Smooth muscle cell of bladder (primary cell): Measurements from ENCODE around the gene OCEL1. TPM values are rescaled to one million over a fixed set of nuclear protein-coding genes. Genes with fewer than 3 reads are reported as not detected.

Experiments
- total RNA-seq: library from RNA; depleted of rRNA; stranded (reverse); fragments of >200 nt; gene quantifications from 2 replicates; pipeline ENCODE4 v1.2.3, GENCODE V29; 2014

OCEL1 gene
- 1.4 and 2.4 TPM in 2 replicates for total RNA-seq

GRCh38 chr19:17226002-17226933 lies at the start of gene OCEL1:
Gene OCEL1, plus strand, starts transcription at chr19:17226226. Its CDS starts 22 bp downstream, at chr19:17226248.

GRCh38 chr19:17215127-17215971 lies 10.7 kb upstream of the OCEL1 start, which contains the start of gene USE1:
Gene USE1, plus strand, starts transcription at chr19:17215357. Its CDS starts 49 bp downstream, at chr19:17215406.

GRCh38 chr19:17245535-17245984 lies 19.5 kb downstream of the OCEL1 start, which contains the start of gene NR2F6:
Gene NR2F6, minus strand, starts transcription at chr19:17245919. Its CDS starts 699 bp downstream, at chr19:17245220.

GRCh38 chr19:17264641-17264979 lies 38.6 kb downstream of the OCEL1 start, which contains the start of gene USHBP1:
Gene USHBP1, minus strand, starts transcription at chr19:17264745. Its CDS starts 446 bp downstream, at chr19:17264299.

GRCh38 chr19:17266975-17267788 lies 41.2 kb downstream of the OCEL1 start, which contains the start of gene BABAM1:
Gene BABAM1, plus strand, starts transcription at chr19:17267443. Its CDS starts 1,364 bp downstream, at chr19:17268807.

Other genes starting within 250 kb of the OCEL1 start
- gene CPAMD8, start 199.4 kb upstream of the OCEL1 start, total RNA-seq: 0.28 and 0.43 TPM in 2 replicates
- 1.00 and 1.7 TPM in 2 replicates for gene HAUS8, start 150.8 kb upstream of the OCEL1 start, total RNA-seq
- 36.6 and 45.3 TPM in 2 replicates for gene MYO9B, start 150.4 kb upstream of the OCEL1 start, total RNA-seq
- 23.8 and 33.3 TPM in 2 replicates for gene USE1, start 10.9 kb upstream of the OCEL1 start, total RNA-seq
- 27.9 and 37.6 TPM in 2 replicates for gene NR2F6, start 19.7 kb downstream of the OCEL1 start, total RNA-seq
- not detected in 2 replicates for gene USHBP1, start 38.5 kb downstream of the OCEL1 start, total RNA-seq
- gene BABAM1, start 41.2 kb downstream of the OCEL1 start, total RNA-seq: 86.8 and 89.7 TPM in 2 replicates
- 0.14 and 0.18 TPM in 2 replicates for gene ANKLE1, start 55.7 kb downstream of the OCEL1 start, total RNA-seq
- 8.7 and 11.6 TPM in 2 replicates for gene ABHD8, start 77.2 kb downstream of the OCEL1 start, total RNA-seq
- 13.5 and 33.7 TPM in 2 replicates for gene MRPL34, start 79.6 kb downstream of the OCEL1 start, total RNA-seq
- 17.5 and 24.2 TPM in 2 replicates for gene DDA1, start 83.3 kb downstream of the OCEL1 start, total RNA-seq
- gene ANO8, start 108.6 kb downstream of the OCEL1 start, total RNA-seq: 1.6 and 3.0 TPM in 2 replicates
- gene GTPBP3, start 111.3 kb downstream of the OCEL1 start, total RNA-seq: 5.8 and 11.5 TPM in 2 replicates
- gene PLVAP, start 151.1 kb downstream of the OCEL1 start, total RNA-seq: 0.65 TPM in 1 of 2 replicates, not detected in the other
- not detected in 2 replicates for gene CCDC194, start 168.0 kb downstream of the OCEL1 start, total RNA-seq
- gene BST2, start 179.4 kb downstream of the OCEL1 start, total RNA-seq: 0.55 and 5.4 TPM in 2 replicates
- gene MVB12A, start 193.8 kb downstream of the OCEL1 start, total RNA-seq: 25.1 and 28.2 TPM in 2 replicates
- gene TMEM221, start 222.4 kb downstream of the OCEL1 start, total RNA-seq: under 0.01 and 0.14 TPM in 2 replicates
- not detected in 2 replicates for gene NXNL1, start 234.7 kb downstream of the OCEL1 start, total RNA-seq
- gene SLC27A1, start 244.3 kb downstream of the OCEL1 start, total RNA-seq: 14.9 and 20.4 TPM in 2 replicates